ENCODE data around the gene CABLES2.

The CABLES2 gene

GRCh38 chr20:62368976-62369814, 37.9 kb downstream of the CABLES2 start:
- DNase-seq, result no peak

DNA sequence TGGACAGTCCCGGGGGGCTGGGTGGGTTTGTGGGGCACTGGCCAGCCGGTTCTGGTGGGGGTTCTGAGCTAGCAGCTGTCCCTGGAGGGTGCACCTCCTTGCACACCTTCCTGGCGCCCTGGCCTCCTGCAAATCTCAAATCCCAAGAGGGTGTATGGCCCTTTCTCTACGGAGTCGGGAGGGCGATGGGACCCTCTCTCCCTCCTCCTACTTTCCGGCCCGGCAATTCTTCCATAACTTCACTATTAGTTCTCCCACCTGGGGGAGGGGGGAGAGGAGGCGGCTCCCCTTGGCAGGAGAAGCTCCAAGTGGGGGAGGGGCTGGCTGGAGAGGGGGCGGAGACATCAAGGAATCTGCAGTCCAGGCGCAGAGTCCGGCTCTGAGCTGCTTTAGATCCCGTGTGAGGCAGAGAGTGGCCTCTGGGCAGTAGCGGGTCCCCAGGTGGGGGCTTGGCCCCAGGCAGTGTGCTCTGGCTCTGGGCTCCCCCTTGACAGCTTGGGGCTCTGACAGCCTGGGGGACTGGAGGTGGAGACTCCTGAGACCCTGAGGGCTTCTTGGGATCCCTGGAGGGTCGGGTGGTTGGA, 38.6 kb downstream of the CABLES2 start:
- no peak for DNase-seq

DNA sequence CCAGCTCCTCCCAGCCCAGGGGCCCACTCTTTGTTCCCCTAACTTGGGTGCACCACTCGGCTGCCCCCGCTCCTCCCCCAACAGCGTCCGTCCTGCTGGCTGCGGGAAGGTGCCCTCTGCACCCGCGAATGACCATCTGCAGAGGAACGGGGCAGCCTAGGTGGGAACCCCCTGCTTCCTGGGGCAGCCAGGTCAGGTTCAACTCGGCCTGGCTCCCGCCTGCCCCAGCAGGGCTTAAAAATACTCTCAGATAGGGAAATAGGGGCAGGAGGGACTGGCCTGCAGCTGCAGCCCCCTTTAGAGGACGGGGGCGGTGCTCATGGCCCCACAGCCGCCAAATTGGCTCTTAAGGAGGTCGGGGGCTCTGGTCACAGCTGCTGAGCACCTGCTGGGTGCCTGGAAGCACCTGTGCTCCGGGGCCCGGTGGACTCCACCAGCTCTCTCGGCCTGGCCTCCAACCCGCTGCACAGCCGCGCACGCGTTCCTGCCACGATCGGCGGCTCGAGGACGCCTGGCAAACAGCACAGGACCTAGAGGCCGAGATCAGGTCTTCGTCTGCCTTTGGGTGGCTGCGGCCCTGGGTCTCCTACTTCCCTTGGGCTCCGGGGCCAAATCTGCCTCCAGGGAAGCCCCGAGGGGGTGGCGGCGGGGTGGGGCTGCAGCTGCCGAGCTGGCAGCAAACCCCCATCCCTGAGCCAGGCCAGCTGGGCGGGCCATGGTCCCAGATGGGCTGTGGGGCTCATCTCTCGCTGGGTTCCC, 39.3 kb downstream of the CABLES2 start:
- no peak for DNase-seq

DNA sequence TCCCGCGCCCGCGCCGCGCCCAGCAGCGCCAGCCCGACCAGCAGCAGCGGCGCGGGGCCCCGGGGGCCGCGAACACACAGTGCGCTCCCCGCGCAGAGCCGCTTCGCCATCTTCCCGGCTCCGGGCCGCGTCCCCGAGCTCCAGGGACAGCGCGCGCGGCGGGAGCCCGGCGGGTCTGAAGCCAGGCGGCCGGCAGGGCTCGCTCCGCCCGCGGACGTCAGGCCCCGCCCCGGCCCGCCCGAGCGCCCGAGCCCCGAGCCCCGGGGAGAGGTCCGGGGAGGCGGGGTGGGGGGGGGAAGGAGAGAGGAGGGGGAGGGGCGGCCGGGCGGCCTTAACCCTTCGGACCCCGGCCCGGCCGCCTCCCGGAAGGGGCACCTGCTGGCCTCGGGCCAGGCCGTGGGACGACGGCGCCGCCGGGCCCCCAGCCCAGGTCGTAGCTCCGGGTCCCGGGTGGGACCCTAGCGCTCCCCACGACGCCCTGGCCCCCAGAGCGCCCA, 39.9 kb downstream of the CABLES2 start, which contains the start of gene LAMA5:
TSS of gene LAMA5 (minus strand) at position 177 of the 497 bp plus-strand sequence. CDS start at position 110, 67 bp downstream.
- DNase-seq, result no peak

DNA sequence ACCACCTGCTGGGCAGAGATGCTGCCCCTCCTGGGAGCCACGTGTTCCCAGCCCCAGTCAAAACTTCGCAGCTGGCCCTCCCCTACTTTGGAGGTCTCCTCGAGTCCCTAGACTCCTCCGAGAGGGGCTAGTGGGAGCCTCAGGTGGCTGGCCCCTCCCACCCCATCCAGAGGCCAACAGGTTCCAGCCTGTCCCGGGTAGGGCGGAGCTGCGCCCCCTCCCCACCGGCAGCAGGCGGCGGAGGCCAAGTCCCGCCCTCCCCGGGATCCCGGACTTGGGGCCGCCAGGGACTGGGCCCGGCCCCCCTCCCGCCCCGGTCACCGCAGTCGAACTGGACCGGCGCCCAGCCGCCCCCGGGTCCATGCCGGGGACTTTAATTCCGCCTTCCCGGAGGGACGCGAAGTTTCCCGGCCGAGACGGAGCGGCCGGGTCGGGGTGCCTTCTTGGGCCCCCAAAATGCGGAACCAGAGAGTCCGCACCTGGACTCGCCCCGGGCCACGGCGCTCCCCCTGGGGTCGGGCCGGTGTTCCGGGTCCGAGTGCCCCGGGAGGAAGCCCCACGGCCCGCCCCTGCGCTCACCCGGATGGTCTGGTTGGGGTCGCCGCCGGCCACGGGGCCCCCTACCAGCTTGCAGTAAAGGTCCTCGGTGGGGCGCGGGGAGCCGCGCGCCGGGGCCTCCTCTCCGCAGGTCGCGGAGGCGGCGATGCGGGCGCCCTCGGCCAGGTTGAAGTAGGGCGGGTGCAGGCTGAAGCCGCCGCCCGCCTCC, 40.5 kb downstream of the CABLES2 start:
- peak; percentile 36 for DNase-seq

- no peak for DNase-seq
Observed at GRCh38 chr20:62365814-62366369, 41.2 kb downstream of the CABLES2 start.

- no peak for DNase-seq
Observed at GRCh38 chr20:62364911-62365736, 42.0 kb downstream of the CABLES2 start.

DNA sequence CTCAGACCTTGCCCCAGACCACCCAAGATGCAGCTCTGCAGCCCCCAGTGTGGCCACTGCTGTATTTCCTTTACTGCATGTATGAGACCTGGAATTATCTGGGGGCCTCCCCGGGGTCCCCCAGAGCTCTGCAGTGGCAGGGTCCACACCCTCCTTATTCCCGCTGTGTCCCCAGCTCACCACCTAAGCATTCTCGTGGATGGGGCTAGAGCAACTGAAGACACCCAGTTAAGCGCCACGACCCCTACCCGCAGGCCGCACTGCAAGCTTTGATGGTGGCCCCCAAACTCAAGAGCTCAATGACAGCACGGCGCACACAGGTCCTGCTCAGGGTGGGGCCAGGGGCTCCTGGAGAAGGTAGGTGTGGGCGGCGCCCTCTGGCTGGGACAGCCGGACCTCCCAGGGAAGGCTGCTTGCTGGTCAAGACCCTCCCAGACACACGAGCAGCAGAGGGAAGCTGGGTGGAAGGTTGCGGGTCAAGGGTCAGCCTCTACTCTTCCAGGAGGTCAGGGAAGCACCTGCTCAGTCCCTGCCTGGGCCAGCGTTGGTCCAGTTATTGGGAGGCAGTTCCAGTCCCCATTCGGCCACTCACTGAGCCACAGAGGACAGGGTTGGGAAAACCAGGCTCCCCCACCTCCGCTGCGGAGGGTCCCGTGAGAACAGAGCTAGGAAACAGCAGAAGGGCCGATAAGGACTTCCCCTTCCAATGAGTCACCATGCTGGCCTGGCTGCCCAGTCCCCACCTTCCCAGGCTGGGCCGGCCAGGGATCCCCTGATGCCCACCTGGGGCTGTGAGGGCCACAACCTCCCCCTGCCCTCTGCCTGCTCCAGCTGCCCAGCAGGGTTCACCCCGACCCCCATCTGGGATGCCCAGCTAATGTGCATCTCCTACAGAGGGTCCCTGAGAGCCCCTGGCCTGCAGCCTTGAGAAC, 42.9 kb downstream of the CABLES2 start:
- no peak for DNase-seq

GRCh38 chr20:62362991-62363919, 43.8 kb downstream of the CABLES2 start:
- no peak for DNase-seq

DNA sequence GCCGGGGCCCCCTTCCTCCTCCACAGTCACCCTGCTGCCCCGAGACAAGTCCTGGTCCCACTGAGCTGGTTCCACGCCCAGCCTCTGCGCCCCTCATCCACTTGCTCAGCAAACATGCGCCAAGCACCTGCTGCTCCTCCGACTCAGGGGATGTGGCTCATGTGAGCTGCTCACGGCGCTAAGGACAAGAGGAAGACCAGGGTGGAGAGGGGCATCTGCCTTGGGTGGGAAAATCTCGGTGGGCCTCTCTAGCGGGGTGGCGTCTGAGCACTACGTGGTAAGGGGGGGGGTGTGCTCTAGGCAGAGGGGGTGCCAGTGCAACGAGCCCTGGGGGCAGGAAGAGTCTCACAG, 44.5 kb downstream of the CABLES2 start:
- DNase-seq, result no peak

DNA sequence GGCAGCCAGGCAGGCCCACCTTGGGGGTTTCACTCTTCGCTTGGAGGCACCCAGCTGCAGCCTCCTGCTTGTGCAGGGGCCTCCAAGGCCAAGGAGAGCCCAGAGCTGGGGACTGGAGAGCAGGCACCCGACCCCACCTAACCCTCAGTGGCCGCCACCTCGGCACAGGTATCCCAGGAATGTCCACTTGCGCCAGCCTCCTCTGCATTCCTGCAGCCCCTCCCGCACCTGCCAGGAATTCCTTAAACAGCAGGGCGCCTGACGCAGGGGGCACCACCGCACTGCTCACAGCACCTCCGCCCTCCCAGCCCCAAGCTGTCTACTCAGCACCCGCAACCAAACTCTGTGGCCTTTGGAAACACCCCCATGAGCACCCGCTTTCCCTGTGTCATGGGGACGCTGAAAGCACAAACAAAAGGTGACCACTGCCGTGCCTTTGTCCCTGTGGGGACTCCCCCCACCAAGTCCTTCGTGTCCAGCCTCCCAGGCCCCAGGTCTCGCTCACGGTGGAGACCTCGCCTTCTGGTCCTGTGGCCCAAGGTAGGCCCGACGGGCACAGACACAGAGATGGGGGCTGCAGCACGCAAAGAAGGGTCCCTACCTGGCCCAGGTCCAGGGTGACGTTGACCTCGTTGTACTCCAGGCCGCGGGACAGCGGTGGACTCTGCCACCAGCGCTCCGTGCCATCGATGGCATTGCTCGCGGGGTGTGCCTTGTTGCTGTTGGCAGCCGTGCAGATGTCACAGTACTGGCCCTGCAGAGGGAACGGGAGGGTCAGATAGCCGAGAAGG, 45.1 kb downstream of the CABLES2 start:
- no peak for DNase-seq

GRCh38 chr20:62360854-62361798, 46.0 kb downstream of the CABLES2 start:
- peak; percentile 40 for DNase-seq

GRCh38 chr20:62359491-62360121, 47.5 kb downstream of the CABLES2 start:
- DNase-seq, result no peak

DNA sequence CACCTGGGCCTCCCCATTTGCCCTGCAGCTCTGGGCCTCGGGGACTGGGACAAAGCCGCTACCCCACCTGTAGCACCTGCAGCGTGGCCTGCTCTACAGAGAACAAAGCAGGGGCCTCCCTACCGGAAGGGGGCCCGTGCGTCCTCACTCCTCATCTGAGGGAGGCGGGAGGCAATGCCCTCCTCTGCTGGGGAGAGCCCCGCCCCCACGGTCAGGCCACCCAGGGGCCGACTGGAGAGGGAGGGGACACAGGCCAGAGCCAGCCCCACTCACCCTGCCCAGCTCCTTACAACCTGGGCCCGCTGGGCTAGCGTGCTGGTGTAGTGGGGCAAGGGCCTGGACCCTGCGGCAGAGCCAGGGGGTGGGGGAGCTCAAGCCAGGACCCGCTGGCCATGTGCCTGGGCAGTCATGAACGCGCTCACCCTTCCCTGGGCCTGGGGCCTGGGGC, 48.0 kb downstream of the CABLES2 start:
- no peak for DNase-seq

DNA sequence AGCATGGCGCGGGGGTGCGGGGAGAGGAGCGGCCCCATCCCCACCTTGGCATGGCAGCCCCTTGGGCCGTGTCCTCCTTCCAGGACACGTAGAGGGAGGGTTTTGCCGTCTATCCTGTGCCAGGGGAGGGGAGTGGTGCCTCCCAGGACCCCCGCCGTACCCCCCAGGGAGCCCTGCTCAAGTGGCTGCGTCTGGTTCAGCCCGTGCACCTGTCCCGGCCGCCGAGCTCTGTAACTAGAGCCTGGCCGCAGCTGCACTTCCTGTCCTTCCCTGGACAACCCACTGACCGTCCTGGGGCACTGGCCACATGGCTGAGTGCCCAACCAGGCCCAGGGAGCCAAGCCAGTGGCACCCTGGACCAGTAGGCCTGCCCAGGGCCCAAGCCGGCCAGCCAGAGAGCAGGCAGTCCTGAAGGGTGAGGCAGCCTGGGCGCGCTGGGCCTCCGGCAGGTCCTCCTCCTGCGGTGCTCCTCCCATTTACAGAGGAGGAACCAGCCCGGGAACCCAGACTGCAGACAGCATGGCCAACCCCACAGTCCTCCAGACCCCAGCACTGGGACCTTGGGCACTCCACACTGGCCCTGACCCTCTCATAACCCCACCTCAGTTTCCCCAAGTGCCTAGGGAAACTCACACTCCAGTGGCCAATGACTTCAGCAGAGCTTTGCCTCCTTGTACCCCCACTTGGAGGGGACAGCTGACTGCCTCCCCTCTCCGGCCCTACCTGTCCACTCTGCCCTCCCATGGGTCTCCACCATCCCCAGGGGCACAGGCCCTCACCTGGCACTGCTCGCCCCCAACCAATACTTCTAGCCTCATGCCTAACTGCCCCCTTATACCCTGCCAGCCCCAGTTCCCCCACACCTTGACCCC, 48.7 kb downstream of the CABLES2 start:
- DNase-seq, result no peak

DNA sequence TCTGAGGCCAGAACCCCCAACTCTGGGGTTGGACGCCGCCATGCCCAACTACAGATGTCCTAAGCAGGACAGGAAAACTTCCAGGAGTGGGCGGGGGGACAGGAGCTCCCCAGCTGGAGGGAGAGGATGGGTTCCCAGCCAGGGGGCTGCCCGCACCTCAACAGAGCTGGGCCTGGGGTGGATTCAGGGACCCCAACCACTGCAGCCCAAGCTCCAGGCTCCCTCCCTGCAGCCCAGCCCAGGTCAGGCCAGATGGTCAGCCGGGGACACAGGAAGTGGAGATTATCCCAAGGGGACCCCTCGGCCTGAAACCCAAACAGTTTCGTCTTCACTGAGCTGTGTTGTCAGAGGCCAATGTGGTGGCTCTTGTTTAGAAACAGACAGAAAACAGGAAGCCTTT, 49.4 kb downstream of the CABLES2 start:
- no peak for DNase-seq
